ENCODE data around the gene IGIP. TPM values are rescaled to one million over a fixed set of nuclear protein-coding genes. Genes with fewer than 3 reads are reported as not detected.

Gene IGIP
- total and polyA plus RNA-seq, 2 of the 8 experiments (the other 6 are each of a cell fraction or from before 2014, with no cell fraction given): 0.32 to 0.69 TPM

DNA sequence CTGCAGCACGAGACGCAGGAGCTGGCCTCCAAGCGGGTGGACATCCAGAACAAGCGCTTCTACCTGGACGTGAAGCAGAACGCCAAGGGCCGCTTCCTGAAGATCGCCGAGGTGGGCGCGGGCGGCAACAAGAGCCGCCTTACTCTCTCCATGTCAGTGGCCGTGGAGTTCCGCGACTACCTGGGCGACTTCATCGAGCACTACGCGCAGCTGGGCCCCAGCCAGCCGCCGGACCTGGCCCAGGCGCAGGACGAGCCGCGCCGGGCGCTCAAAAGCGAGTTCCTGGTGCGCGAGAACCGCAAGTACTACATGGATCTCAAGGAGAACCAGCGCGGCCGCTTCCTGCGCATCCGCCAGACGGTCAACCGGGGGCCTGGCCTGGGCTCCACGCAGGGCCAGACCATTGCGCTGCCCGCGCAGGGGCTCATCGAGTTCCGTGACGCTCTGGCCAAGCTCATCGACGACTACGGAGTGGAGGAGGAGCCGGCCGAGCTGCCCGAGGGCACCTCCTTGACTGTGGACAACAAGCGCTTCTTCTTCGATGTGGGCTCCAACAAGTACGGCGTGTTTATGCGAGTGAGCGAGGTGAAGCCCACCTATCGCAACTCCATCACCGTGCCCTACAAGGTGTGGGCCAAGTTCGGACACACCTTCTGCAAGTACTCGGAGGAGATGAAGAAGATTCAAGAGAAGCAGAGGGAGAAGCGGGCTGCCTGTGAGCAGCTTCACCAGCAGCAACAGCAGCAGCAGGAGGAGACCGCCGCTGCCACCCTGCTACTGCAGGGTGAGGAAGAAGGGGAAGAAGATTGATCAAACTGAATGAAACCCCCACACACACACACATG, 11.2 kb upstream of the IGIP start (continued):
- TF ChIP-seq, protein P1, sequence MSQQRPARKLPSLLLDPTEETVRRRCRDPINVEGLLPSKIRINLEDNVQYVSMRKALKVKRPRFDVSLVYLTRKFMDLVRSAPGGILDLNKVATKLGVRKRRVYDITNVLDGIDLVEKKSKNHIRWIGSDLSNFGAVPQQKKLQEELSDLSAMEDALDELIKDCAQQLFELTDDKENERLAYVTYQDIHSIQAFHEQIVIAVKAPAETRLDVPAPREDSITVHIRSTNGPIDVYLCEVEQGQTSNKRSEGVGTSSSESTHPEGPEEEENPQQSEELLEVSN (IDR thresholded peaks at IDR 0.05): no peak; the same call in 1 of the 2 replicates
- no peak for TF ChIP-seq RFX5 (IDR thresholded peaks at IDR 0.05; ENCODE audit: borderline replicate concordance, low read depth, low read length)

Data from H1 (cell line).